Measurements from ENCODE around the gene CSNK1D. TPM values are rescaled to one million over a fixed set of nuclear protein-coding genes. Genes with fewer than 3 reads are reported as not detected.
A peak's percentile ranks its signal among the peaks of the same experiment; 100 is the strongest.

Gene CSNK1D
- total RNA-seq, 1 experiment from 2014 or later = 137 TPM

- H2AK5ac ChIP-seq (ENCODE audit: insufficient read length, low read length) = no peak overlapping the region
- peaks cover 4% of the 10 kb centered on the region; the same call in 1 of the 2 replicates for H3K79me2 ChIP-seq (ENCODE audit: insufficient read depth, low read length)
- H3K14ac ChIP-seq (ENCODE audit: insufficient read depth, low read length) = no peak overlapping the region; the same call in 1 of the 2 replicates
- H3K4me2 ChIP-seq (ENCODE audit: insufficient read depth, insufficient read length, low read length) = no peak overlapping the region
- no peaks in the 10 kb centered on the region for H3K4me1 ChIP-seq (ENCODE audit: insufficient read depth, low read length)
- H3K18ac ChIP-seq (ENCODE audit: insufficient read length, low read depth, low read length) = no peak overlapping the region
- no peak overlapping the region for H4K8ac ChIP-seq (replicated peaks; ENCODE audit: insufficient read length, low read depth, low read length)
- H3K56ac ChIP-seq (ENCODE audit: insufficient read length, low read depth, low read length) = no peak overlapping the region
- H2BK15ac ChIP-seq (ENCODE audit: low read depth, low read length) = no peak overlapping the region
- no peaks in the 10 kb centered on the region for H3K9me3 ChIP-seq (ENCODE audit: control insufficient read depth, low read depth, low read length)
- H3K27me3 ChIP-seq (ENCODE audit: insufficient read depth, low read length) = peaks cover 2% of the 10 kb centered on the region; the same call in 1 of the 2 replicates
- Mint-ChIP-seq H3K27me3 (ENCODE audit: low read depth) (no peaks in the 10 kb centered on the region), H3K4me1 (no peaks in the 10 kb centered on the region), H3K27ac (0 out of 7 replicates have a peak overlapping the region, but pooled peaks of 1 of the 3 experiments have one; percentile 58), H3K9me3 (no peaks in the 10 kb centered on the region), H3K4me3 (no peak overlapping the region), H3K36me3 (ENCODE audit: insufficient read depth in 1 of 3, low read depth in 3 of 3) (peaks cover 44 to 83% (median 77%) of the 10 kb centered on the region in 3 experiments; a peak in 6 of 7 replicates)
- H3T11ph ChIP-seq (ENCODE audit: low read length) = no peak overlapping the region
- no peak overlapping the region for H2BK20ac ChIP-seq (ENCODE audit: low read depth, low read length, poor library complexity, severe bottlenecking)
- no CpG with 5 or more reads among the region's 33 CpGs for WGBS (ENCODE audit: extremely low coverage, insufficient read length, low lambda C conversion rate)
- no peak overlapping the region for H3K4ac ChIP-seq (ENCODE audit: low read depth, low read length)
- TF ChIP-seq, protein P1, sequence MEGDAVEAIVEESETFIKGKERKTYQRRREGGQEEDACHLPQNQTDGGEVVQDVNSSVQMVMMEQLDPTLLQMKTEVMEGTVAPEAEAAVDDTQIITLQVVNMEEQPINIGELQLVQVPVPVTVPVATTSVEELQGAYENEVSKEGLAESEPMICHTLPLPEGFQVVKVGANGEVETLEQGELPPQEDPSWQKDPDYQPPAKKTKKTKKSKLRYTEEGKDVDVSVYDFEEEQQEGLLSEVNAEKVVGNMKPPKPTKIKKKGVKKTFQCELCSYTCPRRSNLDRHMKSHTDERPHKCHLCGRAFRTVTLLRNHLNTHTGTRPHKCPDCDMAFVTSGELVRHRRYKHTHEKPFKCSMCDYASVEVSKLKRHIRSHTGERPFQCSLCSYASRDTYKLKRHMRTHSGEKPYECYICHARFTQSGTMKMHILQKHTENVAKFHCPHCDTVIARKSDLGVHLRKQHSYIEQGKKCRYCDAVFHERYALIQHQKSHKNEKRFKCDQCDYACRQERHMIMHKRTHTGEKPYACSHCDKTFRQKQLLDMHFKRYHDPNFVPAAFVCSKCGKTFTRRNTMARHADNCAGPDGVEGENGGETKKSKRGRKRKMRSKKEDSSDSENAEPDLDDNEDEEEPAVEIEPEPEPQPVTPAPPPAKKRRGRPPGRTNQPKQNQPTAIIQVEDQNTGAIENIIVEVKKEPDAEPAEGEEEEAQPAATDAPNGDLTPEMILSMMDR (conservative IDR thresholded peaks at IDR 0.05) = no peak
- H4K5ac ChIP-seq (ENCODE audit: insufficient read length, low read depth, low read length) = no peak overlapping the region
- no peak overlapping the region for H2AFZ ChIP-seq (ENCODE audit: low read length)
- no peak overlapping the region for H3K9ac ChIP-seq (ENCODE audit: extremely low read depth, insufficient read length, low read length)
- H3K79me1 ChIP-seq (ENCODE audit: insufficient read depth, low read depth, low read length, poor library complexity, severe bottlenecking) = peaks cover 18% of the 10 kb centered on the region
- no peak overlapping the region for H4K91ac ChIP-seq (ENCODE audit: insufficient read length, low read depth, low read length)
- H2BK5ac ChIP-seq (ENCODE audit: insufficient read length, low read length) = no peak overlapping the region
- H3K23ac ChIP-seq (ENCODE audit: insufficient read length, low read depth, low read length) = no peak overlapping the region
- H3K27ac ChIP-seq (ENCODE audit: insufficient read length, low read depth, low read length) = no peak overlapping the region
- H3K23me2 ChIP-seq (ENCODE audit: insufficient read length, low read depth, low read length, poor library complexity, severe bottlenecking) = no peaks in the 10 kb centered on the region
- H2BK12ac ChIP-seq (ENCODE audit: insufficient read length, low read depth, low read length) = no peak overlapping the region
- H2BK120ac ChIP-seq (ENCODE audit: low read depth, low read length, poor library complexity, severe bottlenecking) = no peak overlapping the region
- no peaks in the 10 kb centered on the region for H4K20me1 ChIP-seq (ENCODE audit: control insufficient read depth, insufficient read depth, insufficient read length)
- no peak for DNase-seq
Measured at GRCh38 chr17:82249896-82250581, 23.5 kb downstream of the CSNK1D start.

Data from H9 (cell line).